PC-9 (cell line): ENCODE results near the gene CDIP1.

ENCODE experiments used
- CTCF ChIP-seq: fragments of 200-600 bp; sonication (generic); conservative IDR thresholded peaks from 2 replicates; pipeline ENCODE4 v1.6.1; 2017; ENCODE audit warnings: mixed run types, antibody characterized with exemption, mild to moderate bottlenecking, moderate library complexity
- EZH2 ChIP-seq: fragments of 200-600 bp; sonication (generic); IDR thresholded peaks from 2 replicates; pipeline ENCODE4 v1.8.0; 2017; ENCODE audit warnings: antibody characterized with exemption, low read depth

- TF ChIP-seq CTCF = no peak
- TF ChIP-seq EZH2 = no peak
These were observed 16.5 kb downstream of the CDIP1 start for GRCh38 chr16:4522051-4522581.
